Daoy (cell line): ENCODE measurements around the gene NUBPL. TPM values are rescaled to one million over a fixed set of nuclear protein-coding genes. Genes with fewer than 3 reads are reported as not detected.
A peak's percentile ranks its signal among the peaks of the same experiment; 100 is the strongest.
"Not testable (repeated sequence)": the region's sequence is repeated elsewhere in the genome, so short reads cannot be mapped to it uniquely, and the experiment has no call there.

Source experiments
- DNase-seq: peaks from one replicate; pipeline ENCODE4 v3.0.0-alpha.2; 2015; ENCODE audit warnings: low read depth
- total RNA-seq: library from RNA; depleted of rRNA; stranded (reverse); fragments of >200 nt; shearing (Covaris generic); gene quantifications from 2 replicates; pipeline ENCODE4 v1.2.3, GENCODE V29; 2014

The NUBPL gene
- total RNA-seq, 1 experiment from 2014 or later, result 13.7 TPM

DNA sequence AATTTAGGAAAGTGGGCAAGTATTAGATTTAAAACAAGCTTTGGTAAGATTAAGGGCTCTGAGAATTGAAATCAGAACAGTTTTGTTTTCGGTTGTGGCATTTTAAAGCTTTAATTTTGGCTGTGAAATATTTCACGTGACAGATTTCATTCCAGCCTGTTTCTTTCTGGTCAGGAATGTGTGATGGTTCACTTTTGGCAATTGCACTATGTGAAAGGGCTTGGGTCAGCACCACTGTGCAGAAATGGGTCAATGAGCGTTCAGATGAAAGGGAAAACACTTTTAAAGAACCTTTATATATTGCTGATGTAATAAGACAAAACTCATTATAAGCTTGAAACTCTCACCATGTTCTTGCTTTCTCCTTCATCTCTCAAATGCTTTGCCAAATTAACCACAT, 17.1 kb downstream of the NUBPL start:
- DNase-seq, result no peak

DNA sequence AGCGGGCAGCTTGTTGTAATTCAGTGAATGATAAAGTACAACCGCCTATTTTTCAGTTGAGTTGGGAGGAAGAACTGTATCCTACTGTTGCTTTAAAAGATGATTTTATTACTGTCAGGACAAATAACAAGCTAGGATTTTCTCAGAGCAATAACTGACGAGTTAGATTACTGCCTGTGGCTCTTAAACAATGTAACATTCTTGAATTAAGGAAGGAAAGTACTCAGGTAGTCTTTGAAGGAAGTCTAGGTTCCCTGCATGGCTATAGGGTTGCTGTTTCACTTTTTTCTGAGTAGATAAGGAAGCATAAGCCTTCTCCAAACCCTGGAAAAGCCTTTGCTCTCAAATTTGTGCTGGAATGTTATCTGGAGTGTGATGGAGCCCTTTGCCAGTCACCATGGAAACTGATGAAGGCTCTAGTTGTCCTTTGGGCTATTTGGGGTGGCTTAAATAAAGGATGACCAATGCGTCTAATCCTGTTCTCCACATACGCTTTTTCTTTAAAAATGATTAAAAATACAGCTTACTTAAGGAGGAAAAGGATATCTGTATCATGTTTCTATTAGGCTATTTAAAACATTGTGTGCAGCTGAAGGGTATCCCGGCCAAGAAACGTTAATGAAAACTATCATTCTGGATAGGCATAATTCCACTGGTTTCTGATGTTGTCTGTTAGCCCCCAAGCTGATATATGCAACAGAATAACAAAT, 17.7 kb downstream of the NUBPL start:
- no peak for DNase-seq

DNA sequence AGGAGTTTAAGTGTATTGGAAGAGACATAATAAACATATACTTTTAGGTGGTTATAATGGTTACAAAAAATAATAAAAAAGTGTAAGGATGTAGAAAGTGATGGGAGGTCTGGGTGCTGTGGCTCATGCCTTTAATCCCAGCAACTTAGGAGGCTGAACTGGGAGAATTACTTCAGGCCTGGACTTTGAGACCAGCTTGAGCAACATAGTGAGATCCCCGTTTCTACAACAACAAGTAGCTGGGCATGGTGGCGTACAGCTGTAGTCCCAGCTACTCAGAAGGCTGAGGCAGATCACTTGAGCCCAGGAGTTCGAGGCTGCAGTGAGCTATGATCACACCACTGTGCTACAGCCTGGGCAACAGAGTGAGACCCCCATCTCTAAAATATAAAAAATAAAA, 19.0 kb downstream of the NUBPL start:
- no peak for DNase-seq

DNA sequence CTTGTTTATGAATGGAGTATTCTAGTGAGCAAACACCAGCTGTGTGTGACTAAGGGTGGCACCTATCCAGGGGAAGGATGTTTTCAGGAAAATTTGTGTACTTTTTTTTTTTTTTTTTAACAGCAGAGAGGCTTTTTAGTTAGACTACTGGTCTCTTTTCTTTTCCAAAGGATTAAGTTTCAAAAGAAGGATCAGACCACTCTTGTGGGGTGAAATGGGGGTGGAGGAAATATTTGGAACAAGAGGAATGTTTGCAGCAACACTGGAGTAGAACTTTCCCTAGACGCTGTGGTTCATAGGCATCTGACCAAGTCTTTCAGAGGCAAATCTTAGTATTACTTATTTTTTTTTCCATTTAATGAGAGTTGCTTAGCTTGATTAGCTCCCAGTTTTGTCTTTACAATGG, 21.1 kb downstream of the NUBPL start:
- DNase-seq, result no peak

DNA sequence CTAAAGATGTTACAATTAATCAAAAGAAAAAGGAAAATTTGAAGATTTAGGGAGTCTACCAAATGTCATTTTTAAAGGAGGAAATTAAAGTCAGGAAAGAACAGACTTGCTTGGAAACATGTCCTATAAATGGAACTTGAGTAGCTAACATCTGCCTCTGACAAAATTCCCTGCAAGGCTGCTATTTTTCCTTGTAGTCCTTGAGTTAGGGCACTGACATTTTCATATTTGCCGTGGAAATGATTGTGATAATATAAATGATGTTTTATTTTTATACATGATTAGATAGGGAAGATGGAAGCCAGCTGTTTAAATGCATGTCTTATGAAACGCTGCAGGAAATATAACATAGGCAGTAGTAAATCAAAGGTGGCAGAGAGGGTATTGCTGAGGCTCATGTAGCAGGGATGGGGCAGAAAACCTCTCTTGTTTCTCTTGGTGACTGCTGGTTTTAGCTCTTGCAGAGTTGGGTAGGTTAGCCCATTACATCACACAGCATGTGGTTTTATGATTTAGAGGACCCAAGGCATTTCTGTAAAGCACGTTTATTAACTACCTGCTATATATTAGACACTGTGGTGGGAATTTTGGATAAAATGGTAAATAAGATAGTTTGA, 21.7 kb downstream of the NUBPL start:
- no peak for DNase-seq

DNA sequence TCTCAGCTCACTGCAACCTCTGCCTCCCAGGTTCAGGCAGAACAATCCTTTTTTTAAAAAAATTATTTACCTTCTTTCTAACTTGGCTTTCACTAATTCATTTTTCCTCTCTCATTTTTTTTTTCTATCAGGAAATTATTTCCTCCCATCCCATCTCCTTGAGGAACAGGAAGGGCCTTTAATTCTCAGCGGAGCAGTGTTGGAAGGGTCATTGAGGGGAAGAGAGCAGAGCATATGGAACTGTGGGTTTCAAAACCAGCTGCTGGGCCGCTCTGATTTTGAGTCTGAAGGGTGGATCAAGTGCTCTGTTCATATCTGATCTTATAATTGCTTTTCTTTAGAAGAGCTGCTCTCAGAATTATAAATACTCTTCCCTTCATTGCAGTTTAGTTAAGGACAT, 29.0 kb downstream of the NUBPL start:
- DNase-seq, result no peak

DNA sequence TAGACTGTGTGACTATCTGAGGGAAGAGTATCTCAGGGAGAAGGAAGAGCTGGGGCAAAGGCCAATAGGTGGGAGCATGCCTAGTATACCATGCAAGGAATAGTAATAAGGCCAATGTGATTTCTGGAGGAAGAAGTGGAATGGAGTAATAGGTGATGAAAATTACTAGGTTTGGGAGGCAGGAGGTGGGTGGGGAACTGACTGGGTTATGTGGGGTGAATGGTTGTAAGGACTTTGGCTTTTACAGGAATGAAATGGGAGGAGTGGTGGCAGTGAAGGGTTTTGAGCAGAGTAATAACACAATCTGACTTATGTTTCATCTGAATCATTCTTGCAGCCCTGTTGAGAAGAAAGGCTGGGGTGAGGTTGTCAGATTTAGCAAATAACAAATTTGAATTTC, 30.9 kb downstream of the NUBPL start:
- DNase-seq, result no peak

DNA sequence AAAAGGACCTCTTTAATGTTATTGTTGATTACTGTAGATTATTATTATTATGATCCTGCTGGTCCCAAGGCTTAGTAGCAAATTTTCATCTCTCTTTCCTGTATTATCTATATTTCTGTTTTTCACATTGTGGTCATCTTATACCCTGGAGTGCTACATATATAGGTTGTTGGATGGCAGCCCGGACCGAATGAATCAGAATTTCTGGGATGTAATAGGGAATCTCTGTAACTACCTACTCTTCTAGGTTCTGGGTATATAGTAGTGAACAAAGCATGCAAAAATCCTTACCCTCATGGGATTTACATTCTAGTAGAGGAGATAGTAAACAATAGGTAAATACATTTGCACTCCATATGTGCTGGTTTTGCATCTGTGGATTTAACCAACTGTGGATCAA, 31.4 kb downstream of the NUBPL start:
- DNase-seq, result peak; percentile 4

DNA sequence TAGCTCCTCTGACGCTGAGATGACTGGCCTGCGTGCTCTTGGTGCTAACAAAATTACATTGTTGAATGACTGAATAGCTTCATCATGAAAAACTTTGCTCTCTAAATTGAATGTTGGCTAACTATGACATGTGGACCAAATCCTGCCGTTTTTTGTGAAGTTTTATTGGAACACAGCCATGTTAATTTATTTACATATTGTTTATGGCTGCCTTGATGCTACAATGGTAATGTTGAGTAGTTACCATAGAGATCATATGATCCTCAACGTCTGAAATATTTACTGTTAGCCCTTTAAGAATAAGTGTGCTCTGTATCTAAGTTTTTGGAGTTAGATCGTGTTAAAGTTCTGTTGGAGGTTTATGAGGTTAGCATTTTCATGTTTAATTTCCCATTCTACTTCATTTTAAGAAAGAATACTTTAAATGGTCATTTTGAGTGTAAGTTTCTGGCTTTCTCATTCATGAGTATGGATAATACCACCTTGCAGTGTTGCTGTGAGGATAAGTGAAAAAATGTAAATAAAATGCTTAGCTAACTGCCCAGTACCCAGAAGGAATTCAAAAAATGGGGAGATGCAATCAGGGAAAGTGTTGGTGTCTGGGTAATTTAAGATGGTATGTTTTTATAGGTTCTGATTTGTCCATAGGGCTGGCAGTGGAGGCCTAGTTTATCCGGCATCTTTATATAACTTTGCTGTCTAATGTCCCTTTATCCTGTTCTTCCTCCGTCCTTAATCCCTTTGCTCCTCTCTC, 35.3 kb downstream of the NUBPL start:
- no peak for DNase-seq

DNA sequence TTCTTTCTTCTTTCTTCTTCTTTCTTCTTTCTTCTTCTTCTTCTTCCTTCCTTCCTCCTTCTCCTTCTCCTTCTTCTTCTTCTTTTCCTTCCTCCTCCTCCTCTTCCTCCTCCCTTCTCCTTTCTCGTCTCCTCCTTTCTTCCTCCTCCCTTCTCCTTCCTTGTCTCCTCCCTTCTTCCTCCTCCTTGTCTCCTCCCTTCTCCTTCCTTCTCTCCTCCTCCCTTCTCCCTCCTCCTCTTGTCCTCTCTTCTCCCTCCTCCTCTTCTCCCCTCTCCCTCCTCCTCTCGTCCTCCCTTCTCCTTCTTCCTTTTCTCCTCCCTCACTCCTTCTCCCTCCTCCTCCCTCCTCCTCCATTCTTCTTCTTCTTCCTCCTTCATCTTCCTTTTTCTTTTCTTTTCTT, 44.5 kb downstream of the NUBPL start:
- no peak for DNase-seq

DNA sequence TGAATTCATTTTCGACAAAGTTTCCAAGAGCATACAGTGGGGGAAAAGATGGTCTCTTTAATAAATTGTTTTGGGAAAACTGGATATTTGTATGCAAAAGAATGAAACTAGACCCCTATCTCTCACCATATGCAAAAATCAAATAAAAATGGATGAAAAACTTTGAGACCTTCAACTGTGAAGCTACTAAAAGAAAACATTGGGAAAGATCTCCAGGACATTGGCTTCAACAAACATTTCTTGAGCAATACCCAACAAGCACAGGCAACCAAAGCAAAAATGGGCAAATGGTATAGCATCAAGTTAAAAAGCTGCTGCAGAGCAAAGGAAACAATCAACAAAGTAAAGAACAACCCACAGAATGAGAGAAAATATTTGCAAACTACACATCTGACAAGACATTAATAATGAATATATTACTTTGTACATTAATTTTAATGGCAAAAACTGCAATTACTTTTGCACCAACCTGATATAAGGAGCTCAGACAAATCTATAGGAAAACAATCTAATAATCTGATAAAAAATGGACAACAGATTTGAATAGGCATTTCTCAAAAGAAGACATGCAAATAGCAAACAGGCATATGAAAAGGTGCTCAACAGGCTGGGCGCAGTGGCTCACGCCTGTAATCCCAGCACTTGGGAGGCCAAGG, 50.7 kb downstream of the NUBPL start:
- no peak for DNase-seq

DNA sequence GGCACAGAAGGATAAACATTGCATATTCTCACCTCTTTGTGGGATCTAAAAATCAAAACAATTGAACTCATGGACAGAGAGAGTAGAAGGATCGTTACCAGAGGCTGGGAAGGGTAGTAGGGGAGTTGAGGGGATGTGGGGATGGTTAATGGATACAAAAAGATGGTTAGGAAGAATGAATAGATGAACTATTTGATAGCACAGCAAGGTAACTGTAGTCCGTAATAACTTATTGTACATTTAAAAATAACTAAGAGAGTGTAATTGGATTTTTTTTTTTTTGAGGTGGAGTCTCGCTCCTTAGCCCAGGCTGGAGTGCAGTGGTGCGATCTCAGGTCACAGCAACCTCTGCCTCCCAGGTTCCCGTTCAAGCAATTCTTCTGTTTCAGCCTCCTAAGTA, 52.0 kb downstream of the NUBPL start:
- no peak for DNase-seq

DNA sequence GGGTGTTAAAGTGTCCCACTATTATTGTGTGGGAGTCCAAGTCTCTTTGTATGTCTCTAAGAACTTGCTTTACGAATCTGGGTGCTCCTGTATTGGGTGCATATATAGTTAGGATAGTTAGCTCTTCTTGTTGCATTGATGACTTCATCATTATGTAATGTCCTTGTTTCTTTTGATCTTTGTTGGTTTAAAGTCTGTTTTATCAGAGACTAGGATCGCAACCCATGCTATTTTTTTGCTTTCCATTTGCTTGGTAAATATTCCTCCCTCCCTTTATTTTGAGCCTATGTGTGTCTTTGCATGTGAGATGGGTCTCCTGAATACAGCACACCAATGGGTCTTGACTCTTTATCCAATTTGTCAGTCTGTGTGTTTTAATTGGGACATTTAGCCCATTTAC, 57.7 kb downstream of the NUBPL start:
- not testable (repeated sequence) for DNase-seq

DNA sequence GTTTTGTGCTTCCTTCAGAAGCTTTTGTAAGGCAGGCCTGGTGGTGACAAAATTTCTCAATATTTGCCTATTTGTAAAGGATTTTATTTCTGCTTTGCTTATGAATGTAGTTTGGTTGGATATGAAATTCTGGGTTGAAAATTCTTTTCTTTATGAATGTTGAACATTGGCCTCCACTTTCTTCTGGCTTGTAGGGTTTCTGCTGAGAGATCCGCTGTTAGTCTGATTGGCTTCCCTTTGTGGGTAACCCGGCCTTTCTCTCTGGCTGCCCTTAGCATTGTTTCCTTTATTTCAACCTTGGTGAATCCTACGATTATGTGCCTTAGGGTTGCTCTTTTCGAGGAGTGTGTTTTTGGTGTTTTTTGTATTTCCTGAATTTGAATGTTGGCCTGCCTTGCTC, 58.2 kb downstream of the NUBPL start:
- DNase-seq, result no peak

DNA sequence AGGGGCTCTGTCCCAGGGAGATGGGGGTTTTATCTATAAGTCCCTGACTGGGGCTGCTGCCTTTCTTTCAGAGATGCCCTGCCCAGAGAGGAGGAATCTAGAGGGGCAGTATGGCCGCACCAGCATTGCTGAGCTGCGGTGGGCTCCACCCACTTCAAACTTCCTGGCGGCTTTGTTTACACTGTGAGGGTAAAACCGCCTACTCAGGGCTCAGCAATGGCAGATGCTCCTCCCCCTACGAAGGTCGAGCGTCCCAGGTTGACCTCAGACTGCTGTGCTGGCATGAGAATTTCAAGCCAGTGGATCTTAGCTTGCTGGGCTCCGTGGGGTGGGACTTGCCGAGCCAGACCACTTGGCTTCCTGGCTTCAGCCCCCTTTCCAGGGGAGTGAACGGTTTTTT, 59.7 kb downstream of the NUBPL start:
- DNase-seq, result not testable (repeated sequence)

DNA sequence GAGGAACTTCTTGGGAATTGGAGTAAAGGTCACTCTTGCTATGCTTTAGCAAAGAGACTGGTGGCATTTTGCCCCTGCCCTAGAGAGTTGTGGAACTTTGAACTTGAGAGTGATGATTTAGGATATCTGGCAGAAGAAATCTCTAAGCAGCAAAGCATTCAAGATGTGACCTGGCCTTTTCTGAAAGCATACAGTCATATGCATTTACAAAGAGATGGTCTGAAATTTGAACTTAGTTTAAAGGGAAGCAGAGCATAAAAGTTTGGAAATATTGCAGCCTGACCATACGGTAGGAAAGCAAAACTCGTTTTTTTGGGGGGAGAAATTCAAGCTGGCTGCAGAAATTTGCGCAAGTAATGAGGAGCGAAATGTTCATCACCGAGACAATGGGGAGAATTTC, 60.9 kb downstream of the NUBPL start:
- DNase-seq, result no peak

DNA sequence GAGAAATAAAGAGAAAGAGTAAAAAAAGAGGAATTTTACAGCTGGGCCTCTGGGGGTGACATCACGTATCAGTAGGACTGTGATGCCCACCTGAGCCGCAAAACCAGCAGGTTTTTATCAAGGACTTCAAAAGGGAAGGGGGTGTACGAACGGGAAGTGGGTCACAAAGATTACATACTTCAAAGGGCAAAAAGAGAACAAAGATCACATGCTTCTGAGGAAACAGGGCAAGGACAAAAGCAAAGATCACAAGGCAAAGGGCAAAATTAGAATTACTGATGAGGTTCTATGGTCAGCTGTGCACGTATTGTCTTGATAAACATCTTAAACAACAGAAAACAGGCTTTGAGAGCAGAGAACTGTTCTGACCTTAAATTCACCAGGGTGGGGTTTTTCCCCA, 91.7 kb downstream of the NUBPL start:
- DNase-seq, result not testable (repeated sequence)

DNA sequence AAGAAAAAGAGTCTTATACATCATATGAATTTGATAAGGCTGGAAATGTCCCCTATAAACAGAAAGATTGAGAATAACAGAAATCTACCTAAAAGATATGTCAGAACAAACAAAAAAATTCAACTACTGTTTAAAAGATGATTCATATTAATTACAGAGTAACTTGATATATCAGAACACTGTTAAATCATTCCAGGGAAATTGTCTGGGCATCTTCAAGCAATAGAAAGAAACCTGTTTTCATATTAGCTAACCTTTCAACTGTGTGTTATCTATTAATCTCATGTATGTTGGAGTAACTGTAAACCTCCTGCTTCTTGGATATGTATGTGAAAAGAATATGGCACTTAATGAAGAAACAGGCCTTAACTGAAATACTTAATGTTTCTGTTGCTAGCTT, 96.7 kb downstream of the NUBPL start:
- DNase-seq, result no peak

DNA sequence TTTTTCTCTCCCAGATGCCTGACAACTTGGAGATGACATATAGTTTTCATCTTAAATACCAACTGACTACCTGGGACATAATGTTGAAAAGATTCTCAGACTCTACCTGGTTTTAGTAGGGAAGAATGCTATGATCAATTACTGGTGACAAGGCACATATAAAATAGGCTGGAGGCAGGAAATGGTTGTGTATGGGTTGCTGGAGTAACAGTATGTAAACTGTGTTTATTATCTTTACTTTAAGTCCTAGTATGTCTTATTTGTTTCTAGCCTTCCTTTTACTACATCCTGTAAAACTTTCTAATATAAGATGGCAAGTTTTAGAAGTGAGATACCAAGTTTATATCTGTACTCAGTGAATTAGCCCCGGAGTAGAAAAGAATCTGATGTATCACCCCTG, 98.1 kb downstream of the NUBPL start:
- no peak for DNase-seq

DNA sequence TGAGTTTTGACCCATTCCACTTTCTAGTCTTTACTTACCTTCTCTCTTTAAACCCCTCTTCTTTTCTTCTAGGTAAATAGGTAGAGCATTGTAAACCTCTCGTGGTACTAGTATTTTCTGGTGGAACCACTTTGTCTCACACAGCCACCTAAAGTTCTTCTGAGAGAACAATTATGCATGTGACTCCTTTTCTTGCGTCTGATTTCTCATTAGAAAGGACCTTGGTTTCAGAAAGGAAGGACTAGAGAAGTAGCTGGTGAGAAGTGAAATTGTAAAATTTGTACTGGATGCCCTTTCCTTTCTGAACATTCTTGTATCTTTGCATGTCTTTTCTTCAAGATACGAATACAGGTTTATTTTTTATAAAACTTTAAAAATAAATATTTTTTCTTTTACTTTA, 99.0 kb downstream of the NUBPL start:
- DNase-seq, result no peak

DNA sequence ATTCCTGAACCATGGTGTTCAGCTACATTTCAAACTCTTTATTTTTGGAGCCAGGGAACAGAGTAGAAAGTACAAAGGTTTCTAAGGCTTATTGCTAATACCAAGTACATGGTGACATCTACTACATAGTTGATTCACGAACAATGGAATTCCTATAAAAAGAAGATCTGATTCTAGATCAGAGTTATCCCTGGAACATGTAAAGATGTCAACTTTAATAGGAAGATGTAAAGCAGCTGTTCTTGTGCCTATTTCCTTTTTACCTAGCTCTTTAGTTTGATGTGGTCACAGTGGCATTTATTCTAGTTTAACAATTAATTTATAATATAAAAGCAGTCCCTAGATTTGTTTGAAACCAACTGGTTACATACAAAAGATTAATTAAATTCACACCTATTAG, 99.5 kb downstream of the NUBPL start:
- DNase-seq, result no peak

DNA sequence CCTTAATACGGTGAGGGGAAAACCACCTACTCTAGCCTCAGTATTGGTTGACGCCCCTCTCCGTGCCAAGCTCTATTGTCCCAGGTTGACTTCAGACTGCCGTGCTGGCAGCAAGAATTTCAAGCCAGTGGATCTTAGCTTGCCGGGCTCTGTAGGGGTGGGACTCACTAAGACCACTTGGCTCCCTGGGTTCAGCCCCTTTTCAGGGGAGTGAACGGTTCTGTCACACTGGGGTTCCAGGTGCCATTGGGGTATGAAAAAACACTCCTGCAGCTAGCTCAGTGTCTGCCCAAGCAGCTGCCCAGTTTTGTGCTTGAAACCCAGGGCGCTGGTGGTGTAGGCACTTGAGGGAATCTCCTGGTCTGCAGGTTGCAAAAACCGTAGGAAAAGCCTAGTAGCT, 107.1 kb downstream of the NUBPL start:
- no peak for DNase-seq

DNA sequence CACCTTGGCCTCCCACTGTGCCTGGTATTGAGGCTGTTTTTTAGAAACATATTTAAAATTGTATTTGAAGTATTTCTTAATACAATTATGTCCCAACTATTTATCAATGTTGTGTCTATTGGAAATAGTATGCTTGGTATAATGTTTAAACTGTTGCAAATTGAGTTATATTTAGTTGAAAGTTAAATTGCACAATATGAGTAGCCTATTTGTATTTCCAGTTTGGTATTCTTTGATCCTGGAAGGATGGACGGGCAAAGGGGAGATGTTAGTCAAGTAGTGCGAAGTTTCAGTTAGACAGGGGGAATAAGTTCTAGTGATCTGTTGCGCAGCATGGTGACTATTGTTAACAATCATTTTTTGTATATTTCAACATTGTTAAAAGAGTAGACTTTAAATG, 111.5 kb downstream of the NUBPL start:
- no peak for DNase-seq
